ENCODE measurements around the gene RFTN1. TPM values are rescaled to one million over a fixed set of nuclear protein-coding genes. Genes with fewer than 3 reads are reported as not detected.
A peak's percentile ranks its signal among the peaks of the same experiment; 100 is the strongest.

Gene RFTN1
- total and polyA plus RNA-seq, 11 donors = 17.1 to 40.8 (median 26.4) TPM

GRCh38 chr3:16396202-16396601 is 117.3 kb downstream of the RFTN1 start:
- intact Hi-C loops (cut with DNase I) = no loop called here
- 40 to 48% (median 43%) methylated on average over 4 of the region's 4 CpGs for WGBS, 4 donors
- H3K27me3 ChIP-seq = no peaks in the 10 kb centered on the region
- H3K27ac ChIP-seq = peak overlapping the region in 1 of 12 donors; percentile 37
- peak in 1 of 4 donors; percentile 34 for ATAC-seq
- no peaks in the 10 kb centered on the region for H3K9me3 ChIP-seq
- H3K4me3 ChIP-seq = no peak overlapping the region
- DNase-seq = no peak
- no peaks in the 10 kb centered on the region for H3K36me3 ChIP-seq
- no peak for TF ChIP-seq CTCF (IDR thresholded peaks at IDR 0.05)
- TF ChIP-seq POLR2A (IDR thresholded peaks at IDR 0.05) = no peak
- peaks cover 3 to 63% (median 35%) of the 10 kb centered on the region in 12 donors for H3K4me1 ChIP-seq

GRCh38 chr3:16395212-16395611 is 118.3 kb downstream of the RFTN1 start:
- ATAC-seq (no peak), DNase-seq (no peak)
- intact Hi-C loops (cut with DNase I) = no loop called here
- Histone ChIP-seq H3K4me3 (no peak overlapping the region), H3K27ac (no peak overlapping the region), H3K4me1 (peaks cover 0 to 59% (median 27%) of the 10 kb centered on the region in 12 donors), H3K36me3 (no peaks in the 10 kb centered on the region), H3K9me3 (no peaks in the 10 kb centered on the region), H3K27me3 (no peaks in the 10 kb centered on the region)
- 21 to 53% (median 43%) methylated on average over 3 of the region's 3 CpGs for WGBS, 4 donors
- no peak for TF ChIP-seq CTCF (IDR thresholded peaks at IDR 0.05)
- TF ChIP-seq POLR2A (IDR thresholded peaks at IDR 0.05) = no peak

- no peak overlapping the region for H3K4me3 ChIP-seq
- peaks cover 0 to 58% (median 24%) of the 10 kb centered on the region in 12 donors for H3K4me1 ChIP-seq
- H3K9me3 ChIP-seq = no peaks in the 10 kb centered on the region
- H3K27ac ChIP-seq = no peak overlapping the region
- ATAC-seq (no peak), DNase-seq (no peak)
- 0 to 67% (median 3%) methylated on average over 1 of the region's 1 CpG for WGBS, 4 donors
- no peaks in the 10 kb centered on the region for H3K27me3 ChIP-seq
- intact Hi-C loops (cut with DNase I) = no loop called here
- no peak for TF ChIP-seq CTCF (IDR thresholded peaks at IDR 0.05)
- TF ChIP-seq POLR2A (IDR thresholded peaks at IDR 0.05) = no peak
- H3K36me3 ChIP-seq = no peaks in the 10 kb centered on the region
Observed at GRCh38 chr3:16394639-16395038, 118.9 kb downstream of the RFTN1 start.

- DNase-seq = no peak
- WGBS, 4 donors = 38 to 72% (median 64%) methylated on average over 1 of the region's 1 CpG
- Histone ChIP-seq H3K4me1 (peaks cover 0 to 66% (median 17%) of the 10 kb centered on the region in 12 donors), H3K27ac (no peak overlapping the region), H3K27me3 (no peaks in the 10 kb centered on the region), H3K9me3 (no peaks in the 10 kb centered on the region), H3K4me3 (no peak overlapping the region), H3K36me3 (no peaks in the 10 kb centered on the region)
- ATAC-seq = peak in 1 of 4 donors; percentile 43
- no peak for TF ChIP-seq POLR2A (IDR thresholded peaks at IDR 0.05)
- TF ChIP-seq CTCF (IDR thresholded peaks at IDR 0.05) = no peak
- intact Hi-C loops (cut with DNase I) = no loop called here
Observed at GRCh38 chr3:16392717-16393116, 120.8 kb downstream of the RFTN1 start.

All from heart left ventricle (tissue), 16 donors.